HG03039 (cell line): ENCODE results near the gene SALL3.

ENCODE experiments used
- ATAC-seq: cut with Tn5 transposase; IDR thresholded peaks from one replicate; pipeline ENCODE4 v1.9.1; 2021; ENCODE audit warnings: mild to moderate bottlenecking, moderate library complexity; ENCODE audit not compliant: unreplicated experiment

Gene SALL3

GRCh38 chr18:78965260-78965659 is 14.4 kb upstream of the SALL3 start:
- ATAC-seq = no peak

- no peak for ATAC-seq
These were observed 13.5 kb upstream of the SALL3 start for GRCh38 chr18:78965917-78966792.

- no peak for ATAC-seq
These were observed 12.9 kb upstream of the SALL3 start for GRCh38 chr18:78966793-78967106.

- no peak for ATAC-seq
These were observed 11.9 kb upstream of the SALL3 start for GRCh38 chr18:78967692-78968091.

GRCh38 chr18:78969574-78970315 is 9.9 kb upstream of the SALL3 start:
- ATAC-seq = no peak

- ATAC-seq = no peak
These were observed 8.8 kb upstream of the SALL3 start for GRCh38 chr18:78970774-78971333.

- no peak for ATAC-seq
These were observed 7.9 kb upstream of the SALL3 start for GRCh38 chr18:78971511-78972245.

GRCh38 chr18:78972385-78972918 is 7.2 kb upstream of the SALL3 start:
- no peak for ATAC-seq

GRCh38 chr18:78972930-78973331 is 6.7 kb upstream of the SALL3 start:
- ATAC-seq = no peak

- ATAC-seq = no peak
These were observed 6.1 kb upstream of the SALL3 start for GRCh38 chr18:78973357-78974083.

GRCh38 chr18:78974115-78974761 is 5.4 kb upstream of the SALL3 start:
- ATAC-seq = no peak

GRCh38 chr18:78975292-78975691 is 4.3 kb upstream of the SALL3 start:
- no peak for ATAC-seq

- ATAC-seq = no peak
These were observed 3.8 kb upstream of the SALL3 start for GRCh38 chr18:78975699-78976335.

- ATAC-seq = no peak
These were observed 2.6 kb upstream of the SALL3 start for GRCh38 chr18:78976765-78977636.

GRCh38 chr18:78977637-78978348 is 1.8 kb upstream of the SALL3 start:
- no peak for ATAC-seq

GRCh38 chr18:78978349-78979055 is 1.1 kb upstream of the SALL3 start:
- no peak for ATAC-seq

GRCh38 chr18:78979056-78979729 is 425 bp upstream of the SALL3 start:
- no peak for ATAC-seq
